ENCODE results near the gene EME2. TPM values are rescaled to one million over a fixed set of nuclear protein-coding genes. Genes with fewer than 3 reads are reported as not detected.

The EME2 gene
- total RNA-seq, 1 experiment from 2014 or later, result 63.6 TPM

- Histone ChIP-seq H3K23ac (ENCODE audit: insufficient read length, low read depth, low read length) (no peak overlapping the region), H4K20me1 (ENCODE audit: control insufficient read depth, insufficient read depth, insufficient read length) (no peaks in the 10 kb centered on the region), H2BK20ac (ENCODE audit: low read depth, low read length, poor library complexity, severe bottlenecking) (no peak overlapping the region), H4K91ac (ENCODE audit: insufficient read length, low read depth, low read length) (no peak overlapping the region), H3K9ac (ENCODE audit: extremely low read depth, insufficient read length, low read length) (no peak overlapping the region), H3K79me1 (ENCODE audit: insufficient read depth, low read depth, low read length, poor library complexity, severe bottlenecking) (no peaks in the 10 kb centered on the region), H3K23me2 (ENCODE audit: insufficient read length, low read depth, low read length, poor library complexity, severe bottlenecking) (no peaks in the 10 kb centered on the region), H2AFZ (ENCODE audit: low read length) (no peak overlapping the region), H3K4me2 (ENCODE audit: insufficient read depth, insufficient read length, low read length) (no peak overlapping the region), H3T11ph (ENCODE audit: low read length) (no peak overlapping the region), H2BK12ac (ENCODE audit: insufficient read length, low read depth, low read length) (no peak overlapping the region), H3K27me3 (ENCODE audit: insufficient read depth, low read length) (no peaks in the 10 kb centered on the region), H2AK5ac (ENCODE audit: insufficient read length, low read length) (no peak overlapping the region), H3K56ac (ENCODE audit: insufficient read length, low read depth, low read length) (no peak overlapping the region), H3K18ac (ENCODE audit: insufficient read length, low read depth, low read length) (no peak overlapping the region), H4K8ac (replicated peaks; ENCODE audit: insufficient read length, low read depth, low read length) (no peak overlapping the region), H4K5ac (ENCODE audit: insufficient read length, low read depth, low read length) (no peak overlapping the region), H2BK15ac (ENCODE audit: low read depth, low read length) (no peak overlapping the region), H3K79me2 (ENCODE audit: insufficient read depth, low read length) (no peaks in the 10 kb centered on the region), H2BK120ac (ENCODE audit: low read depth, low read length, poor library complexity, severe bottlenecking) (no peak overlapping the region), H3K4ac (ENCODE audit: low read depth, low read length) (no peak overlapping the region), H3K14ac (ENCODE audit: insufficient read depth, low read length) (no peak overlapping the region), H2BK5ac (ENCODE audit: insufficient read length, low read length) (no peak overlapping the region), H3K27ac (ENCODE audit: insufficient read length, low read depth, low read length) (no peak overlapping the region), H3K9me3 (ENCODE audit: control insufficient read depth, low read depth, low read length) (no peaks in the 10 kb centered on the region), H3K4me1 (ENCODE audit: insufficient read depth, low read length) (no peaks in the 10 kb centered on the region)
- no CpG with 5 or more reads among the region's 14 CpGs for WGBS (ENCODE audit: extremely low coverage, insufficient read length, low lambda C conversion rate)
- no peaks in the 10 kb centered on the region for H3K27me3 Mint-ChIP-seq (ENCODE audit: low read depth)
- TF ChIP-seq CTCF (conservative IDR thresholded peaks at IDR 0.05), result no peak
- H3K9me3 Mint-ChIP-seq, result no peaks in the 10 kb centered on the region
- no peak for DNase-seq
- H3K4me1 Mint-ChIP-seq, result no peaks in the 10 kb centered on the region
- H3K36me3 Mint-ChIP-seq (ENCODE audit: insufficient read depth in 1 of 3, low read depth in 3 of 3), result peaks cover 0 to 38% (median 34%) of the 10 kb centered on the region in 3 experiments; a peak in 6 of 7 replicates
- H3K27ac Mint-ChIP-seq, result no peak overlapping the region
- no peak overlapping the region for H3K4me3 Mint-ChIP-seq
These were observed 19.8 kb upstream of the EME2 start for GRCh38 chr16:1752853-1753252.

All from H9 (cell line).